SU-DHL-6 (cell line): ENCODE data around the gene MARCHF3.
A peak's percentile ranks its signal among the peaks of the same experiment; 100 is the strongest.

ENCODE experiments used
- H2AFZ ChIP-seq: fragments of 200-600 bp; sonication (generic); 2 replicates; pipeline ENCODE4 v1.6.1; 2014; ENCODE audit warnings: low read depth, mild to moderate bottlenecking, moderate library complexity, mixed read lengths, antibody characterized with exemption, low read length; ENCODE audit not compliant: severe bottlenecking
- H3F3A ChIP-seq: fragments of 200-600 bp; shearing (Covaris generic); 2 replicates; pipeline ENCODE4 v1.6.0; 2016; ENCODE audit warnings: antibody characterized with exemption, mild to moderate bottlenecking; ENCODE audit not compliant: insufficient read depth
- H3K27ac ChIP-seq: fragments of 200-600 bp; sonication (generic); 2 replicates; pipeline ENCODE4 v1.5.1; 2016; ENCODE audit warnings: low read depth, mild to moderate bottlenecking, low read length, moderate library complexity, mixed read lengths
- H3K27me3 ChIP-seq: fragments of 200-600 bp; sonication (generic), shearing (Covaris generic); 2 replicates; pipeline ENCODE4 v1.6.0; 2014; ENCODE audit warnings: mild to moderate bottlenecking, low read length
- H3K36me3 ChIP-seq: fragments of 200-600 bp; sonication (generic); 2 replicates; pipeline ENCODE4 v1.6.1; 2014; ENCODE audit warnings: mild to moderate bottlenecking, low read length, mixed read lengths
- H3K4me2 ChIP-seq: fragments of 300-600, 200-600 bp; shearing (Covaris generic), sonication (generic); 2 replicates; pipeline ENCODE4 v1.6.0; 2014; ENCODE audit warnings: low read length, low read depth, mild to moderate bottlenecking; ENCODE audit not compliant: poor library complexity, severe bottlenecking
- H3K4me3 ChIP-seq: fragments of 200-600 bp; sonication (generic); 2 replicates; pipeline ENCODE4 v1.5.1; 2014; ENCODE audit warnings: antibody characterized with exemption, low read length, mild to moderate bottlenecking, mixed read lengths; ENCODE audit not compliant: insufficient read depth, poor library complexity, severe bottlenecking
- H3K79me2 ChIP-seq: fragments of 200-600 bp; sonication (generic); 2 replicates; pipeline ENCODE4 v1.6.1; 2014; ENCODE audit warnings: mild to moderate bottlenecking, low read length, moderate library complexity; ENCODE audit not compliant: insufficient read depth
- H3K9ac ChIP-seq: fragments of 200-600 bp; sonication (generic); 2 replicates; pipeline ENCODE4 v1.7.0; 2014; ENCODE audit warnings: mild to moderate bottlenecking, low read length
- H3K9me2 ChIP-seq: fragments of 200-600 bp; sonication (generic); replicated peaks from 2 replicates; pipeline ENCODE4 v1.6.1; 2014; ENCODE audit warnings: low read length; ENCODE audit not compliant: insufficient read depth
- H3K9me3 ChIP-seq: fragments of 200-600 bp; sonication (generic); 2 replicates; pipeline ENCODE4 v1.6.1; 2014; ENCODE audit warnings: low read length, mixed read lengths; ENCODE audit not compliant: insufficient read depth
- H4K20me1 ChIP-seq: fragments of 200-600 bp; sonication (generic); 2 replicates; pipeline ENCODE4 v1.6.1; 2014; ENCODE audit warnings: low read depth, mild to moderate bottlenecking, antibody characterized with exemption, low read length, moderate library complexity, mixed read lengths
- EZH2phosphoT487 ChIP-seq: fragments of 200-600 bp; sonication (generic), shearing (Covaris generic); conservative IDR thresholded peaks from 2 replicates; pipeline ENCODE4 v1.6.1; 2018; ENCODE audit warnings: mild to moderate bottlenecking, antibody characterized with exemption, low read length, moderate library complexity, mixed read lengths
- TF ChIP-seq, protein P1 (sequence below): fragments of 200-600 bp; sonication (generic); IDR thresholded peaks from one replicate; pipeline ENCODE4 v1.5.1; 2017; ENCODE audit warnings: antibody characterized with exemption, mild to moderate bottlenecking, low read length, moderate library complexity; ENCODE audit not compliant: insufficient read depth, poor library complexity, severe bottlenecking

MARCHF3 gene

GRCh38 chr5:126988021-126988569 lies 42.3 kb downstream of the MARCHF3 start:
- Histone ChIP-seq H3K9me2 (no peaks in the 10 kb centered on the region), H3K36me3 (no peaks in the 10 kb centered on the region), H3K9me3 (no peaks in the 10 kb centered on the region), H3K27me3 (no peaks in the 10 kb centered on the region), H3K27ac (peak overlapping the region; percentile 40), H3K4me2 (peak overlapping the region; percentile 48), H3K4me3 (peak overlapping the region; percentile 11), H3F3A (peaks cover 4% of the 10 kb centered on the region; the same call in 1 of the 2 replicates), H4K20me1 (no peaks in the 10 kb centered on the region), H3K9ac (no peak overlapping the region), H2AFZ (no peak overlapping the region), H3K79me2 (no peaks in the 10 kb centered on the region)
- TF ChIP-seq EZH2phosphoT487: no peak
- TF ChIP-seq, protein P1, sequence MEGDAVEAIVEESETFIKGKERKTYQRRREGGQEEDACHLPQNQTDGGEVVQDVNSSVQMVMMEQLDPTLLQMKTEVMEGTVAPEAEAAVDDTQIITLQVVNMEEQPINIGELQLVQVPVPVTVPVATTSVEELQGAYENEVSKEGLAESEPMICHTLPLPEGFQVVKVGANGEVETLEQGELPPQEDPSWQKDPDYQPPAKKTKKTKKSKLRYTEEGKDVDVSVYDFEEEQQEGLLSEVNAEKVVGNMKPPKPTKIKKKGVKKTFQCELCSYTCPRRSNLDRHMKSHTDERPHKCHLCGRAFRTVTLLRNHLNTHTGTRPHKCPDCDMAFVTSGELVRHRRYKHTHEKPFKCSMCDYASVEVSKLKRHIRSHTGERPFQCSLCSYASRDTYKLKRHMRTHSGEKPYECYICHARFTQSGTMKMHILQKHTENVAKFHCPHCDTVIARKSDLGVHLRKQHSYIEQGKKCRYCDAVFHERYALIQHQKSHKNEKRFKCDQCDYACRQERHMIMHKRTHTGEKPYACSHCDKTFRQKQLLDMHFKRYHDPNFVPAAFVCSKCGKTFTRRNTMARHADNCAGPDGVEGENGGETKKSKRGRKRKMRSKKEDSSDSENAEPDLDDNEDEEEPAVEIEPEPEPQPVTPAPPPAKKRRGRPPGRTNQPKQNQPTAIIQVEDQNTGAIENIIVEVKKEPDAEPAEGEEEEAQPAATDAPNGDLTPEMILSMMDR: no peak

DNA sequence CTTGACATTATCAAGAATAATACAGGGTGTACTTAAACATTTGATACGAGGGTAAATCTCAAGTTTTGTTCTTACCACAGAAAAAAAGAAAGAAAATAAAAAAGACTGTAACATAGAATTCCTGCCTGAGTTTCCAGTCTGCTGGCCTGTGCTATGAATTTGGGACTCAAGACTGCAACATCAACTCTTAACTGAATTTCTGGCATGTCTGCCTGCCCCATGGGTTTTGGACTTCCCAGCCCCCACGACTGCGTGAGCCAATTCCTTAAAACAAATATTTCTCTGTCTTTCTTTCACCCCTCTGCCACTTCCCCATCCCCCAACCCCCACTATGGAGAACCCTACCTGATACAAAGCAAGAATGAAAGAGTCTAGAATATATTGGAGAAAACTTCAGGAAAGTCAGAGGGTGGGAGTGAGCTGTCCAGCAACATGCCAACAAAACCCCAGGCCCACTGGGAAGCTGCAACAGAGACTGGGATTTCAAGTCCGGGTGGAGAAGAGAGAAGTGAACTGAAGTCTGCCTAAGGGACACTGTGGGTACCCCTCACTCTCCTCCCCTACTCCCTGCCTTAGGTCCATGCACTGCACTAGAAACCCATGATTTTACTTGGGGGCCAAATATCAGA lies 43.0 kb downstream of the MARCHF3 start:
- Histone ChIP-seq H3K36me3 (no peaks in the 10 kb centered on the region), H3K9me2 (no peaks in the 10 kb centered on the region), H3K4me3 (no peak overlapping the region), H3F3A (peaks cover 4% of the 10 kb centered on the region; the same call in 1 of the 2 replicates), H3K79me2 (no peaks in the 10 kb centered on the region), H4K20me1 (no peaks in the 10 kb centered on the region), H2AFZ (no peak overlapping the region), H3K9me3 (no peaks in the 10 kb centered on the region), H3K27me3 (no peaks in the 10 kb centered on the region), H3K9ac (no peak overlapping the region), H3K4me2 (peak overlapping the region; percentile 48), H3K27ac (0 out of 2 replicates have a peak overlapping the region, but pooled peaks have one; percentile 9)
- TF ChIP-seq, protein P1: no peak
- no peak for TF ChIP-seq EZH2phosphoT487

GRCh38 chr5:126984632-126985031 lies 45.7 kb downstream of the MARCHF3 start:
- Histone ChIP-seq H3K9me3 (no peaks in the 10 kb centered on the region), H3K4me3 (no peak overlapping the region), H2AFZ (no peak overlapping the region), H3K9me2 (no peaks in the 10 kb centered on the region), H3K79me2 (no peaks in the 10 kb centered on the region), H3K27ac (no peak overlapping the region), H3K27me3 (no peaks in the 10 kb centered on the region), H3K9ac (no peak overlapping the region), H3K4me2 (no peak overlapping the region), H3K36me3 (no peaks in the 10 kb centered on the region), H3F3A (peaks cover 4% of the 10 kb centered on the region; the same call in 1 of the 2 replicates), H4K20me1 (no peaks in the 10 kb centered on the region)
- TF ChIP-seq, protein P1: no peak
- TF ChIP-seq EZH2phosphoT487: no peak
